GM12878 (cell line): ENCODE results near the gene CIAPIN1. TPM values are rescaled to one million over a fixed set of nuclear protein-coding genes. Genes with fewer than 3 reads are reported as not detected.

Source experiments
- ATAC-seq: fragments of 200-7000 bp; cut with Tn5 transposase; 3 replicates; pipeline ENCODE4 v1.9.1; 2020; ENCODE audit warnings: mild to moderate bottlenecking, moderate library complexity
- BruUV-seq: library from RNA; stranded (reverse); fragments of 400-500 nt; replicated peaks from 2 replicates; lab custom pipeline; 2021; lab: Mats Ljungman, UMichigan
- CTCF ChIA-PET: fragments of 300-600 bp; sonication (Branson Sonifier 250); formaldehyde crosslinking; extraction: SDS; loops from one replicate; lab custom pipeline; 2021; ENCODE audit warnings: inconsistent platforms; lab: Yijun Ruan, JAX
- POLR2A ChIA-PET: fragments of 350-600 bp; formaldehyde crosslinking; extraction: SDS; loops from one replicate; lab custom pipeline; 2021; ENCODE audit warnings: inconsistent platforms; lab: Charles Lee
- RAD21 ChIA-PET: fragments of 300-600 bp; sonication (Branson Sonifier 250); formaldehyde crosslinking; loops from one replicate; lab custom pipeline; 2023; ENCODE audit warnings: antibody characterized with exemption; ENCODE audit not compliant: unreplicated experiment; lab: Charles Lee
- SMC1A ChIA-PET: fragments of 300-600 bp; sonication (Branson Sonifier 250); formaldehyde crosslinking; loops from one replicate; lab custom pipeline; 2023; ENCODE audit not compliant: unreplicated experiment, uncharacterized antibody; lab: Charles Lee
- DNase-seq: peaks from one replicate; pipeline ENCODE4 v3.0.0-alpha.2; 2011; ENCODE audit warnings: low read depth, low spot score
- FAIRE-seq: peaks from 3 replicates; lab custom pipeline; 2011; peaks lifted over from hg19 to GRCh38; lab: Jason Lieb, UNC
- H2AFZ ChIP-seq: 2 replicates; pipeline ENCODE4 v1.6.0; 2011; ENCODE audit warnings: low read depth, low read length, control low read depth; ENCODE audit not compliant: control insufficient read depth
- H3K27ac ChIP-seq: 2 replicates; pipeline ENCODE4 v1.5.1; 2011; ENCODE audit warnings: control low read depth; ENCODE audit not compliant: control insufficient read depth, insufficient read depth
- H3K27me3 ChIP-seq, 2 experiments: replicated peaks in 1 of 2; 2 replicates each; pipeline versions ENCODE4 v1.6.0 to v1.6.1; 2011; ENCODE audit warnings: low read length in 1 of 2; ENCODE audit not compliant: control insufficient read depth in 2 of 2, insufficient read depth in 2 of 2
- H3K36me3 ChIP-seq, 2 experiments: 2 replicates each; pipeline ENCODE4 v1.5.1; 2011; ENCODE audit warnings: low read length in 1 of 2; ENCODE audit not compliant: control insufficient read depth in 2 of 2, insufficient read depth in 2 of 2
- H3K4me1 ChIP-seq: 2 replicates; pipeline ENCODE4 v1.6.1; 2011; ENCODE audit warnings: mild to moderate bottlenecking, low read length, moderate library complexity, mixed read lengths; ENCODE audit not compliant: control insufficient read depth, insufficient read depth
- H3K4me2 ChIP-seq: 2 replicates; pipeline ENCODE4 v1.6.0; 2011; ENCODE audit warnings: control low read depth; ENCODE audit not compliant: control insufficient read depth, insufficient read depth
- H3K4me3 ChIP-seq: fragments of 200-600 bp; sonication (generic); 2 replicates; pipeline ENCODE4 v1.5.1; 2016
- H3K79me2 ChIP-seq: 2 replicates; pipeline ENCODE4 v1.6.0; 2011; ENCODE audit warnings: low read length; ENCODE audit not compliant: control insufficient read depth, insufficient read depth
- H3K9ac ChIP-seq: 2 replicates; pipeline ENCODE4 v1.8.0; 2011; ENCODE audit warnings: low read length, control low read depth, mixed read lengths; ENCODE audit not compliant: control insufficient read depth, insufficient read depth
- H3K9me3 ChIP-seq: replicated peaks from 3 replicates; pipeline ENCODE4 v1.5.1; 2011; ENCODE audit warnings: mild to moderate bottlenecking, low read length; ENCODE audit not compliant: control insufficient read depth, insufficient read depth
- H4K20me1 ChIP-seq: 2 replicates; pipeline ENCODE4 v1.6.0; 2011; ENCODE audit not compliant: control insufficient read depth, insufficient read depth
- BCLAF1 ChIP-seq: fragments of 450-650 bp; IDR thresholded peaks from 2 replicates; pipeline ENCODE4 v1.6.1; 2017; ENCODE audit warnings: antibody characterized with exemption, mild to moderate bottlenecking, moderate library complexity
- IKZF1 ChIP-seq: fragments of 450-650 bp; conservative IDR thresholded peaks from 2 replicates; pipeline ENCODE4 v1.6.1; 2017; ENCODE audit warnings: antibody characterized with exemption, mild to moderate bottlenecking
- IKZF2 ChIP-seq, 2 experiments: fragments of 450-650 bp; IDR thresholded peaks; 2 replicates each; pipeline ENCODE4 v1.6.1; 2017; ENCODE audit warnings: mild to moderate bottlenecking in 2 of 2, moderate library complexity in 2 of 2
- SPI1 ChIP-seq: IDR thresholded peaks from 2 replicates; pipeline ENCODE4 v1.6.1; 2011; ENCODE audit warnings: low read depth, mild to moderate bottlenecking, low read length, moderate library complexity, borderline replicate concordance; ENCODE audit not compliant: insufficient read depth
- SRF ChIP-seq, 2 experiments: IDR thresholded peaks; 2 replicates each; pipeline ENCODE4 v1.6.1; 2011; ENCODE audit warnings: low read depth in 2 of 2, low read length in 2 of 2, mild to moderate bottlenecking in 1 of 2, moderate library complexity in 1 of 2
- WGBS: methylation state at CpG from one replicate; pipeline ENCODE4 v1.1.6; 2016; ENCODE audit warnings: low lambda C conversion rate; ENCODE audit not compliant: insufficient replicate concordance, insufficient coverage; ENCODE audit errors: missing lambda C conversion rate; 5-methylcytosine and 5-hydroxymethylcytosine counted together
- in situ Hi-C: fragments of 300-500 bp; cut with MboI; formaldehyde crosslinking; loops from 9 replicates; pipeline ENCODE4 v1.14.3; 2018; ENCODE audit warnings: mixed read lengths
- intact Hi-C: fragments of 100-400 bp; cut with micrococcal nuclease; formaldehyde crosslinking; loops from one replicate; pipeline ENCODE4 v1.14.2; 2022; ENCODE audit not compliant: unreplicated experiment
- polyA plus RNA-seq, 11 experiments: library from polyadenylated mRNA; depleted of rRNA in 4 of 11; unstranded in 6 of 11; stranded (reverse) in 5 of 11; fragments of >200 nt; fragmentation: Nextera tagmentation in 4 of 11; fragmentation: Illumina TruSeq in 1 of 11; extraction: Ambion mirVana in 4 of 11; extraction: Trizol in 1 of 11; gene quantifications; 1 replicate in 1 of 11; 2 replicates in 10 of 11; pipeline versions ENCODE4 v1.2.1 to v1.2.3, GENCODE V29; 2011 to 2016; ENCODE audit warnings: inconsistent platforms in 2 of 11, missing spikeins in 2 of 11, low read depth in 1 of 11
- total RNA-seq, 4 experiments: library from RNA; depleted of rRNA in 3 of 4; stranded (reverse); fragments of >200 nt in 3 of 4; fragmentation: Illumina TruSeq in 1 of 4; extraction: Trizol in 1 of 4; gene quantifications; 2 replicates each; pipeline versions ENCODE4 v1.2.1 to v1.2.3, GENCODE V29; 2013 to 2021
- TF ChIP-seq, protein P1 (sequence below): fragments of 450-650 bp; formaldehyde crosslinking; IDR thresholded peaks from 2 replicates; pipeline ENCODE4 v1.5.0; 2022; ENCODE audit warnings: mild to moderate bottlenecking, missing genetic modification characterization
- TF ChIP-seq, protein P2 (sequence below): fragments of 450-650 bp; IDR thresholded peaks from 2 replicates; pipeline ENCODE4 v1.6.1; 2017; ENCODE audit warnings: mild to moderate bottlenecking, low read depth, inconsistent platforms; ENCODE audit not compliant: poor library complexity, severe bottlenecking

Gene CIAPIN1
- total and polyA plus RNA-seq, 10 of the 15 experiments (the other 5 are each of a cell fraction or from before 2014, with no cell fraction given) = 46.2 to 150 (median 54.3) TPM

DNA sequence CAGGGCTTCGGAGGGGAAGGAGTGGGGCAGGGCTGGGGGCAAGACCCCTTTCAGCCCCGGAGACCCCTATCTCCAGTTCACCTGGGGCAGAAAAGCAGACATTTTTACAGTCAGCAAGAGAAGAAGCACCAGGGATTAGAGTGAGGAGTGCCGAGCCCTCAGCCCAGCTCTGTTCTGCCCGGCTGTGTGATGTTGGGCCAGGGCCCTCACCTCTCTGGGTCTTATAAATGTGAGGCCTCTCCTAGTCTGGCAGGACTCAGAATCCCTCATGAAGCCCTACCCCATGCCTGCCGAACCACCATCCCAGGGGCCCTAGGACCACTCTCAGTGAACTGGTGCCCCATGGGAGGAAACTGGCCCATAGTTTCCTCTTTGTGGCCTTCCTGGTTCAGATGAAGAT lies 62.1 kb downstream of the CIAPIN1 start (continued):
- no peak for TF ChIP-seq BCLAF1
- TF ChIP-seq, protein P1, sequence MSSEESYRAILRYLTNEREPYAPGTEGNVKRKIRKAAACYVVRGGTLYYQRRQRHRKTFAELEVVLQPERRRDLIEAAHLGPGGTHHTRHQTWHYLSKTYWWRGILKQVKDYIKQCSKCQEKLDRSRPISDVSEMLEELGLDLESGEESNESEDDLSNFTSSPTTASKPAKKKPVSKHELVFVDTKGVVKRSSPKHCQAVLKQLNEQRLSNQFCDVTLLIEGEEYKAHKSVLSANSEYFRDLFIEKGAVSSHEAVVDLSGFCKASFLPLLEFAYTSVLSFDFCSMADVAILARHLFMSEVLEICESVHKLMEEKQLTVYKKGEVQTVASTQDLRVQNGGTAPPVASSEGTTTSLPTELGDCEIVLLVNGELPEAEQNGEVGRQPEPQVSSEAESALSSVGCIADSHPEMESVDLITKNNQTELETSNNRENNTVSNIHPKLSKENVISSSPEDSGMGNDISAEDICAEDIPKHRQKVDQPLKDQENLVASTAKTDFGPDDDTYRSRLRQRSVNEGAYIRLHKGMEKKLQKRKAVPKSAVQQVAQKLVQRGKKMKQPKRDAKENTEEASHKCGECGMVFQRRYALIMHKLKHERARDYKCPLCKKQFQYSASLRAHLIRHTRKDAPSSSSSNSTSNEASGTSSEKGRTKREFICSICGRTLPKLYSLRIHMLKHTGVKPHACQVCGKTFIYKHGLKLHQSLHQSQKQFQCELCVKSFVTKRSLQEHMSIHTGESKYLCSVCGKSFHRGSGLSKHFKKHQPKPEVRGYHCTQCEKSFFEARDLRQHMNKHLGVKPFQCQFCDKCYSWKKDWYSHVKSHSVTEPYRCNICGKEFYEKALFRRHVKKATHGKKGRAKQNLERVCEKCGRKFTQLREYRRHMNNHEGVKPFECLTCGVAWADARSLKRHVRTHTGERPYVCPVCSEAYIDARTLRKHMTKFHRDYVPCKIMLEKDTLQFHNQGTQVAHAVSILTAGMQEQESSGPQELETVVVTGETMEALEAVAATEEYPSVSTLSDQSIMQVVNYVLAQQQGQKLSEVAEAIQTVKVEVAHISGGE (CRISPR knock-in tag) = no peak

DNA sequence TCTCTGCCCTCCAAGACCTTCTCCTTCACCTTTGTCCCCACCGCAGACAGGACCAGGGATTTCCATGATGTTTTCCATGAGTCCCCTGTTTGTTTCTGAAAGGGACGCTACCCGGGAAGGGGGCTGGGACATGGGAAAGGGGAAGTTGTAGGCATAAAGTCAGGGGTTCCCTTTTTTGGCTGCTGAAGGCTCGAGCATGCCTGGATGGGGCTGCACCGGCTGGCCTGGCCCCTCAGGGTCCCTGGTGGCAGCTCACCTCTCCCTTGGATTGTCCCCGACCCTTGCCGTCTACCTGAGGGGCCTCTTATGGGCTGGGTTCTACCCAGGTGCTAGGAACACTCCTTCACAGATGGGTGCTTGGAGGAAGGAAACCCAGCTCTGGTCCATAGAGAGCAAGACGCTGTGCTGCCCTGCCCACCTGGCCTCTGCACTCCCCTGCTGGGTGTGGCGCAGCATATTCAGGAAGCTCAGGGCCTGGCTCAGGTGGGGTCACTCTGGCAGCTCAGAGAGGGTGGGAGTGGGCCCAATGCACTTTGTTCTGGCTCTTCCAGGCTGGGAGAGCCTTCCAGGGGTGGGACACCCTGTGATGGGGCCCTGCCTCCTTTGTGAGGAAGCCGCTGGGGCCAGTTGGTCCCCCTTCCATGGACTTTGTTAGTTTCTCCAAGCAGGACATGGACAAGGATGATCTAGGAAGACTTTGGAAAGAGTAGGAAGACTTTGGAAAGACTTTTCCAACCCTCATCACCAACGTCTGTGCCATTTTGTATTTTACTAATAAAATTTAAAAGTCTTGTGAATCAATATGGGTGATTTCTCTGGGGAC lies 62.7 kb downstream of the CIAPIN1 start:
- Histone ChIP-seq H3K27me3 (no peaks in the 10 kb centered on the region), H3K9me3 (no peaks in the 10 kb centered on the region), H3K4me2 (peak overlapping the region; percentile 19; the same call in 1 of the 2 replicates), H3K9ac (no peak overlapping the region), H3K4me1 (peaks cover 64% of the 10 kb centered on the region), H2AFZ (no peak overlapping the region), H3K79me2 (no peaks in the 10 kb centered on the region), H3K36me3 (no peaks in the 10 kb centered on the region), H3K27ac (no peak overlapping the region), H4K20me1 (no peaks in the 10 kb centered on the region), H3K4me3 (no peak overlapping the region)
- BruUV-seq = no TSS peak
- intact Hi-C loops = no loop called here
- RAD21 ChIA-PET = interaction anchor here (0.9 to 2.1 kb wide), 3 partner anchors 27 to 84 kb away, joined by 3 to 8 read pairs (median 4); no protein-coding TSS in a partner anchor
- ATAC-seq = peak; percentile 1; the same call in 1 of the 3 replicates
- TF ChIP-seq SRF (IDR thresholded peaks at IDR 0.05; ENCODE audit: low read depth in 2 of 2, low read length in 2 of 2) (0 out of 4 replicates have a peak, but pooled peaks of 1 of the 2 experiments have one; percentile 50), IKZF2 (IDR thresholded peaks at IDR 0.05) (peak; percentile 18 to 54; a peak in 1 of 4 replicates), IKZF1 (peak; percentile 54), SPI1 (peak; percentile 75; the same call in 1 of the 2 replicates)
- TF ChIP-seq, protein P2, sequence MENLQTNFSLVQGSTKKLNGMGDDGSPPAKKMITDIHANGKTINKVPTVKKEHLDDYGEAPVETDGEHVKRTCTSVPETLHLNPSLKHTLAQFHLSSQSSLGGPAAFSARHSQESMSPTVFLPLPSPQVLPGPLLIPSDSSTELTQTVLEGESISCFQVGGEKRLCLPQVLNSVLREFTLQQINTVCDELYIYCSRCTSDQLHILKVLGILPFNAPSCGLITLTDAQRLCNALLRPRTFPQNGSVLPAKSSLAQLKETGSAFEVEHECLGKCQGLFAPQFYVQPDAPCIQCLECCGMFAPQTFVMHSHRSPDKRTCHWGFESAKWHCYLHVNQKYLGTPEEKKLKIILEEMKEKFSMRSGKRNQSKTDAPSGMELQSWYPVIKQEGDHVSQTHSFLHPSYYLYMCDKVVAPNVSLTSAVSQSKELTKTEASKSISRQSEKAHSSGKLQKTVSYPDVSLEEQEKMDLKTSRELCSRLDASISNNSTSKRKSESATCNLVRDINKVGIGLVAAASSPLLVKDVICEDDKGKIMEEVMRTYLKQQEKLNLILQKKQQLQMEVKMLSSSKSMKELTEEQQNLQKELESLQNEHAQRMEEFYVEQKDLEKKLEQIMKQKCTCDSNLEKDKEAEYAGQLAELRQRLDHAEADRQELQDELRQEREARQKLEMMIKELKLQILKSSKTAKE = no peak
- 21% methylated on average over 11 of the region's 11 CpGs for WGBS
- FAIRE-seq = no peak
- SMC1A ChIA-PET = no interaction called here
- in situ Hi-C loops = no loop called here
- CTCF ChIA-PET = interaction anchor here (0.6 to 1.0 kb wide), 2 partner anchors 33 kb away, joined by 3 to 4 read pairs; no protein-coding TSS in a partner anchor
- POLR2A ChIA-PET = interaction anchor here (0.6 kb wide), 1 partner anchor 220 kb away, joined by 3 read pairs; no protein-coding TSS in a partner anchor
- no peak for DNase-seq
